NAMALWA (cell line): Measurements from ENCODE around the gene SYCE1L.
"Not testable (repeated sequence)": the region's sequence is repeated elsewhere in the genome, so short reads cannot be mapped to it uniquely, and the experiment has no call there.

Source experiments
- DNase-seq: peaks from one replicate; pipeline ENCODE4 v3.0.0-alpha.2; 2015; ENCODE audit warnings: low spot score

Gene SYCE1L, protein sequence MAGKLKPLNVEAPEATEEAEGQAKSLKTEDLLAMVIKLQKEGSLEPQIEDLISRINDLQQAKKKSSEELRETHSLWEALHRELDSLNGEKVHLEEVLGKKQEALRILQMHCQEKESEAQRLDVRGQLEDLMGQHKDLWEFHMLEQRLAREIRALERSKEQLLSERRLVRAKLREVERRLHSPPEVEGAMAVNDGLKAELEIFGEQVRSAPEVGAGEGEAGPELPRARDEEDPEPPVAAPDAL

DNA sequence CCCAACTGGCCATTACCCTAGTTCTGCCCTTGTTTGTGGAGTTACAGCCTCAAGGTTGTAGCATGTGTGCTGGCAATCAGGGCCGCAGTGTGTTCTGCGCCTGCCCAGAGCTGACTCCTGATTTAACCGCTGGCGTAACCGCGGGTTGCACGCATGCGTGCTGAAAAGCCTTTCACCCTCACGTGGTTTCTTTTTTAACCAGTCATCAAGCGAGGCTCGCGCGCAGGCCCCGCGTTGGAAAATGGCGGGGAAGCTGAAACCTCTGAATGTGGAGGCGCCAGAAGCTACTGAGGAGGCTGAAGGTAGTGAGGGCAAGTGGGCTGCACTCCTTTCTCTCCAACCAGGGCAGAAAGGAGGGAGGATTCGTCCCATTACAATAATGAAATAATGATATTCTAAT lies at the start of gene SYCE1L:
SYCE1L (plus strand) TSS at position 198 of the 400 bp plus-strand sequence; CDS start at position 242, 44 bp downstream.
- DNase-seq = no peak

DNA sequence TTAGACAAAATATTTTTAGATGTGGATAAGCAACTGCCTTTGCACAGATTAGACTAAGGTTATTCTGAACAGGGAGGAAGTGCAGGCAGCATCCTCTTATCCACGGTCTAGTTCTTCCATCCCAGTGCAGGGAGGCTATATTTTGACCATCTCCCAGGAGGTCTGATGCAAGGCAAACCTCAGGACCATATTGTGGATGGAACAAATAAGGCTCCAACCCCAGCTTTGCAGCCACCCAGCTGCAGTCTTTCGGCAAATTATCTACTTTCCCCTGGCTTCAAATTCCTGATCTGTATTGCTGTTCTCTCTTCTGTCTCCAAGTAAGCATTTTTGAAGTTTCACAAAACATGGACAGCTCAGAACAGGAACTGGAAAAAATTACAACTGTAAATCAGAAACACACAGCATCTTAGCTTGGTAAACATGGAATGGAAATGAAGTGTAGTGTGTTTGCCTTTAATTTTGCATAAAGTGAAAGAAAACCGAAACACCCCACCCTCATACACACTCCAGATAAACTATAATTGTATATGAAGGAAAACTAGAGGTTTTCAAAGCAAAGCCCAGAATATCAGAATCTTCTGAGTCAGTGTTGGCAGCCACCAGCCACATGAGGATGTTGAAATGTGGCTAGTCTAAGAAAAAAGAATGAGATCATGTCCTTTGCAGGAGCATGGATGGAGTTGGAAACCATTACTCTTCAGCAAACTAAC lies 41.7 kb upstream of the SYCE1L start:
- no peak for DNase-seq

DNA sequence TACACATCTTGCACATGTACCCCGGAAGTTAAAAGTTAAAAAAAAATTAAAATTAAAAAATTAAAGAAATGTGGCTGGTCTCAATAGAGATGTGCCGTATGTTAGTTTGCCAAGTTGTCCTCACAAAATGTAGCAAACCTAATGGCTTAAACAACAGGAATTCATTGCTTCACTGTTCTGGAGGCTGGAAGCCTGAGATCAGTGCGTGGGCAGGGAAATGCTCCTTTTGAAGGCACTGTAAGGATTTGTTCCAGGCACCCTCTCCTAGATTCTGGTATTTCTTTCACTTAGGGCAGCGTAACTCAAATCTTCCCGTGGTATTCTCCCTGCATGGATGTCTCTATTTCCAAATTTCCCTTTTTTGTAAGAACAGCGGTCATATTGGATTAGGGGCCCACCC lies 40.9 kb upstream of the SYCE1L start:
- DNase-seq = no peak

DNA sequence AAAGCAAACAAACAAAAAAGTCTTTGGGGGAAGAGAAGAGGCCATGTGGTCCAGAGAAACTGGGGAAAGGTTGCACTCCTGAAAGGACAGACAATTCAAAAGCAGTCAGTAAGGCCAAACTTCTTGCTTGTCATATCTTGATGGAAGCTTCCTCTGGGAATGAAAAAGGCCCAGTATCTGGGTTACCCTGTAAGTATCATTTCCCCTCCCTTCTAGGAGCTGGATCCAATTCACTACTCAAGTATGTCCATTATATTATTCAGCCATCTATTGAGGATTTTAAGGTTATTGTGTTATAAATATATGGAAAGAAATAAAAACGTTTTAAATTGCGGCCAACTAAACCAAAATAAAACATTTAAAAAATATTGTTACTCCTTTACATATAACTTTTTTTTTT lies 34.2 kb upstream of the SYCE1L start:
- DNase-seq = no peak

DNA sequence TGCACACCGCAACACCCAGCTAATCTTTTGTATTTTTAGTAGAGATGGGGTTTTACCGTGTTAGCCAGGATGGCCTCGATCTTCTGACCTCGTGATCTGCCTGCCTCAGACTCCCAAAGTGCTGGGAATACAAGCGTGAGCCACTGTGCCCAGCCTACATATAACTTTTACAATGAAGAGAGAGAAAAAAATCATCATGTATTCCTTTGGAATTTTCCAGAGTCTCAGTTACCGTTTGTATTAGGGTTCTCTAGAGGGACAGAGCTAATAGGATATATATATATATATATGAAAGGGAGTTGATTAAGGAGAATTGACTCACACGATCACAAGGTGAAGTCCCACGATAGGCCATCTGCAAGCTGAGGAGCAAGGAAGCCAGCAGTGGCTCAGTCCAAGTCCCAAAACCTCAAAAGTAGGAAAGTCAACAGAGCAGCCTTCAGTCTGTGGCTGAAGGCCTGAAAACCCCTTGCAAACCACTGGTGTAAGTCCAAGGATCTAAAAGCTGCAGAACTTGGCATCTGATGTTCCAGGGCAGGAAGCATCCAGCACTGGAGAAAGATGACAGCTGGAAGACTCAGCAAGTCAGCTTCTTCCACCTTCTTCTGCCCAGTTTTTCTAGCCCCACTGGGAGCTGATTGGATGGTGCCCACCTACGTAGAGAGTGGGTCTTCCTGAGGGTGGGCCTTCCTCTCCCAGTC lies 33.5 kb upstream of the SYCE1L start:
- DNase-seq = not testable (repeated sequence)

DNA sequence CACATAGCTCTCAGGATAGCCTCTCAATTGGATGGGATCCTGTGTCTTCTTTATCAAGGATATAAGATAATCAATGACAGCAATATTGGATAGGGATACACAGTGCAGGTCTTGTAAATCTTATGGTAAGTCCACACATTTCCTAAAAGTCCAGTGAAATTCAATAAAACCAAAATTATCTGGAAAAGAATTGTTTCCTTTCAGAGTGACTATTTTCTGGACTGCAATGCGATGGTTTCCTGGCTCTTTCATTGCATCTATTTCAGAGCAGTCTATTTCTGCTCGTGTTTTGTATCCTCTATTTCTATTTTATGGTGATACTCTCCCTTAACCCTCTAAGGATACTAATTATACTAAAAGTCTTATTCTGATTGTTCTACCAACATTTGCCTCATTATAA lies 32.5 kb upstream of the SYCE1L start:
- no peak for DNase-seq

DNA sequence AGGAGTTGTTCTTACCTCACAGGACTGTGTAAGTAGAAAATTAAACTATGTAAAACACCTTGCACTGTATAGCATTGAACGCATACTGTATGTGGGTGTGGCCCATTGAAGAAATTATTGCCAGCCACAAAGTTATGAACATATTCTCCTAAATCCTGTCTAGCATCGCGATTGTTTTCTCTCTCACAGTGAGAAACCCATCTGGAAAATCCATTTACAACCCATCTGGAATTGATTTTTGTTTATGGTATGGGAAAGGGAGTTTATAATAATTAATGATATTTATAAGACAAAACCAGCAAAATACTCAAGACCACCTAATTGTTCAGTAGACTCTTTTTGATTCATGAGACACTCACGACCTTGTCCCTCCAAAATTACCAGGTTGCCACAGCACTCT lies 30.3 kb upstream of the SYCE1L start:
- DNase-seq = no peak

DNA sequence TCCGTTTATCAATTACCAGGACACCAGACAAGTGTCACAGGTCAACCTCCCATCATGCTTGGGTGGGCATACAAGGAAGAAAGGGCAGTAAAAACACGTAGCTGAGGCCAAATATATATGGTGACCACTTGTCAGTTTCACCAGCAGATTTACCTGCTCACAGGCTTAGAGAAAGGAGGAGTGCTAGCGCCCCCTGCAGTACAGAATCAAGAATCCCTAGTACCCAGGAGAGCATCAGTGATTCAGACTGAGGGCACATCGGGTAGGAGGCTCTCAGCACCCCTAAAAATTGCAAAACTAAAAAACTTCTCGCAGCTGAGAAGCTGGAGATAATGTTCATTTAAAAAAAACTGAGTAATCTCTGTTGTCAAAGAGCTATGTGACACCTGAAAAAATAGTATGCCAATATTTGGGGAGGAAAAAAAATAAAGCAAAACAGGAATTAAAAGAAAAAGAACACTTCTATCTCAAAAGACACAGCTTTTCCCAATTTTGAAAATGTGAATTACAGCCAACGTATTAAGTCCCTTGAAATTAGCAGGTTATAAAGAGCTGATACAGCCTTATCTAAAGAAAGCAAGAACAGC lies 29.5 kb upstream of the SYCE1L start:
- peak; percentile 86 for DNase-seq

DNA sequence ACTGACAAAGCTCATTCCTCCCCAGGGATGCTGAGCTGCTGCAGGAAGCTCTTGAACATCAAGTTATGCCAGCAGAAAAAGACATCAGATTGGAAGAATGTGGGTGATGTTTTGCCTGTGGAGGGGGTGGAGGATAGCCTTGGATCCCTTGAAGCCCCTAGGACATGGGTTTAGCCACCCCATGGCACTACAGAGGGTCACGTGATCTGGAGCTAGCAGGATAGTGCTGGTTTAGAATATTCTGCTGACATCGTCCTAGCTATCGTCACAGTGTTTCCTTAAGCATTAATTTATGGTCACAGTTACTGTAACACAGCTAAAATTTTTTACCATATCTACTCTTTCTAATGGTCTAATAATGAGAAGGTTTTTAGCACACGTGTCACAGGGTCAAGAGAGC lies 28.4 kb upstream of the SYCE1L start:
- no peak for DNase-seq

DNA sequence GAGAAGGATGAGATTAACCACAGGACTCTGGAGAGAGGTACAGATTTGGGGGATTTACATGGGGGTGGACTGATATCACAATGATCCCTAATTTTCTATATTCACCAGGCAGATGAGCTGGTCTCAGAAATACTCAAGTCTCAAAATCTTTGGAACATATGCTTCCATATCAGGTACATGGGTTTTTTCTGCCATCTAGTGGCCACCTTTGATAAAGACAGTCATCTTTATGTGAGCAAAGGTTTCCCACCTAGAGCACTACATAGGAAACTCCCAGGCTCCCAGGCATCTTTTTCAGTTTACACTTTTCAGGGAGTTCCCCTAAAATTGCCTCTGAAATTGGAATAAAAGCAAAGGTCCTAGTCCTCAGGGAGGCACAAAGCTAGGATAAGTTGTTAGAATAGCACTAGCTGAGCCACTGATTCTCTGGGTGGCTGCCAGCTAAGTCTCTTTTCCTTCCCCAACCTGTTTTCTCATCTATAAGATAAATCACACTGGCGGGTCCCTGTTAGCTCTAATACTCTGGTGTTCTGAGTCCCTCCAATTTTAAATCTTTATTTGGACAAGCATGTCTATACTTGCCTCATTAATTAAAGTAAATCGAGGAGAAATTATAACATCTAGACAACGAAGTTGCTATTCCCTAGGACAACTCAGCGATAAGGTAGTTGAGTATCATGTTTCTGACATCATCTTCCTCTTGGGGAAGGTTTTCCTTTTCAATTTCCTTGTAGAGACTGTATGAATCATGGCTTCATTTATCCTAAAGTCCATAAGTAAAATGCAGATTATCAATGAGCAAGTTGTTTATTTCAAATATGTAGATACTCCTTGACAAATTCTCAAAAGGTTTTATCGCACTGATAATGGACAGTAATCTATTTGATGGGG lies 27.2 kb upstream of the SYCE1L start:
- DNase-seq = peak; percentile 84

DNA sequence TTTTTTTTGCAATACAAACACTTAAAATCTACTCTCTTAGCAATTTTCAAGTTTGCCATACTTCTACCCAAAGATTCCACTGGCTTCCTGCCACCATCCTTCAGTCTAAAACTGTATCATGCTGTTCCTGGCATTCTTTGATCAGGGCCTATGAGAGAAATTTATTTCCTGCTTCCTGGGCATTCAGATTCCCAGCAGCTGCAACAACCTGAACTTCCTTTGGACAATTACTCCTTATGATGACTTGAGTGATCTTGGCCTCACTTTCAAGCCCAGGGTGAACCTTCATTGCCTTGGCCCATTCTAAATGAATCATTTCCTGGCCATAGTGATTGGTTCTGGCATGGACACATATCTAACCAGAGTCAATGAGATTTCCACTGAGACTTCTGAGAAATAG lies 26.3 kb upstream of the SYCE1L start:
- no peak for DNase-seq

DNA sequence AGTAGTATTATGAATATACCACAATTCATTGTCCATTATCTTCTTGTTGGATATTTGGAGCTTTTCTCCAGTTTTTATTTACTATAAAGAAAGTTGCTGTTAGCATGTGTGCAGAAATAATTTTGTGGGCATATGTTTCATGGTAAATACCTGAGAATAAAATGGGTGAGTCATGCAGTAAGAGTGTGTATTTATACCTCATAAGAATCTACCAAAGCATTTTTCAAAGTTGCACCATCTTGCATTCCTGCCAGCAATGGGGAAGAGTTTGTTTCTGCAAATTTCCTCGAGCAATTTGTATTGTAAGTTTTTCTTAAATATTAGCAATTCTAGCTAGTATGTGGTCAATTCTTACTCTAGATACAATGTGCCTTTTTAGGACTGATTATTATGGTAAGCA lies 16.1 kb upstream of the SYCE1L start:
- DNase-seq = no peak

DNA sequence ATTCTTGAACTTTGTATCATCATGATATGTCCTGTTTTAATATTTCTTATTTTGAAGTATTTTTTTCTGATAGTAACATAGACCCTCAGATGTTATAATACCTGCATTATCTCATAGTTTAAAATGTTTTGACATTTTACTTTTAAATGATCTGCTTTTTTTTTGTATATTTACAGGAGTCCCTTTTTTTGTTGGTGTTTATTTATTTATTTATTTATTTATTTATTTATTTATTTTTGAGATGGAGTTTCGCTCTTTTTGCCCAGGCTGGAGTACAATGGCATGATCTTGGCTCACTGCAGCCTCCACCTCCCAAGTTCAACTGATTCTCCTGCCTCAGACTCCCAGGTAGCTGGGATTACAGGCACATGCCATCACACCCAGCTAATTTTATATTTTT lies 12.9 kb upstream of the SYCE1L start:
- DNase-seq = not testable (repeated sequence)

DNA sequence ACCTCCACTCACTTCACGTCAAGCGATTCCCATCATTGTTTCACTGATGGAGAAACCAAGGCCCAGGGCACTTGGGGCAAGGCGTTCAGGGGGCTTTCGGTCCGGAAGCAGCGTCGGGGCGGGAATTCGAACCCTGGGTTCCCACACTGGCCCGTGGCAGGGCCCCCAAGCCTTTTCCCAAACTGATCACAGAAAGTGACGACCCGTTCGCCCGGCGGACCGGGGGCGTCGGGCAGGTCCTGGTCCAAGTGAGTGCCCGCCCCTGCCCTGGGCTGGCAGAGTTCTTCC lies 9.1 kb upstream of the SYCE1L start:
- no peak for DNase-seq

DNA sequence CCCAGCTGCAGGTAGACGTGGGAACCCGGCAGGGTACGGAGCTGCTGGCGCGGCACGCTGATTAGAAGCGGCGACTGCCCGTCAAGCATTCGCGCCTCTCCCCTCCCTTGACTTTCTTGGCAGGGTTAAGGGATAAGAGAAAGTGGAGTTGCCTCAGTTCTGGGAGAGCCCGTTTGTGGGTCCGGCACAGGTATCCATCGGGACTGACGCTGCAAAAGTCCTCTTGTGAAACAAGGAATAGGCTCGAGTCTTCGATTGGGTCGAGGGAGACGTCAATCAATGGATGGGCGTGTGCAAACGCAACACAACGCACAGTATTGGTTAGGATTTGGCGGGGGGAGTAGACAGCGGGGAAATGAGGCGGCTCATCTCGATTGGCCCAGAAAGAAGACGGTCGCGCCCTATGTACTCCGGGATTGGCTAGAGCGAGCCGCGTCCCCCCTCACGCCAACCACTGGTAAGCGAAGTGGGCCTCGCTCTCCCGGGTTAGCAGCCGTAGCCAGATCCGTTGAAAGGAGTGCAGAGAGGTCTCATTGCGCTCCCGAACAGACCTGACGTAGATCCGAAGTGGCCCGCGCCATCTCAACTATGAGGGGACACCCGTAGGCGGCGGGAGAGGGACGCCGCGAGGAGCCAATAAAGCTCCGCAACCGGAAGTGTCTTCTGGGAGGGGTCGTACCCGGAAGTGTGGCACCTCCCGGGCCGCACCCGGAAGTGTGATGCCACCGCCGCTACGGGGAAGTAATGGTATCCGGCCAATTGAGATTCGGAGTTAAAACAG lies 8.5 kb upstream of the SYCE1L start, which contains the start of gene MON1B:
MON1B (plus strand) TSS at position 713 of the 781 bp plus-strand sequence. CDS start 296 bp downstream, outside the sequence.
- peak; percentile 99 for DNase-seq

DNA sequence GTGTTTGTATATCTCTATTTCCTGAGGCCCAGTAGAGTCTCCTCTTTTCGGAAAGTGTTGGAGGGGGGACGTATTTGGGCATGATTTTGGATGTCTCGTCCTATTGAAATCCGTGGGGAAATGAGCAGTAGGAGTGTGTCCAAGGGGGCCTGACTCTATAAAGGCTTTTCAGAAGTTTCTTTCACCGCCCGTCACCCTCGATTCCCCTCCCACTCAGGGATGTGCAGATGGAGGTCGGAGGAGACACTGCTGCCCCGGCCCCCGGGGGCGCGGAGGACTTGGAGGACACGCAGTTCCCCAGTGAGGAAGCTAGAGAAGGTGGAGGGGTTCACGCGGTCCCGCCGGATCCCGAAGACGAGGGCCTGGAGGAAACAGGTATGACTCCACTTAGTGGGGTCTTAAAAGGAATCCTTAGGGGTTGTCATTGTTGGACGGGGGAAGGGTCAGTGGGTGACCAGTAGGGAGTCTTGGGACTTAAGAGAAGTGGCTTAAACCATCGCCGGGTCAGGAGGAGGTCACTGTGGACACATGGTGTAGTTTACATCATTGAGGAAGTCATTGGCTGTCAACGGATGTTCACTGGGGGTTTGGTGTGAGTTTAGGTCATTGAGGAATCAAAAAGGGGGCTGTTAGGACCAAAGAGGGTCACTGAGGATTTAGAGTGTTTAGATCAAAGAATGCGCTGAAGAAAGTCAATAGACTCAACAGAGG lies 7.8 kb upstream of the SYCE1L start:
- peak; percentile 57 for DNase-seq

DNA sequence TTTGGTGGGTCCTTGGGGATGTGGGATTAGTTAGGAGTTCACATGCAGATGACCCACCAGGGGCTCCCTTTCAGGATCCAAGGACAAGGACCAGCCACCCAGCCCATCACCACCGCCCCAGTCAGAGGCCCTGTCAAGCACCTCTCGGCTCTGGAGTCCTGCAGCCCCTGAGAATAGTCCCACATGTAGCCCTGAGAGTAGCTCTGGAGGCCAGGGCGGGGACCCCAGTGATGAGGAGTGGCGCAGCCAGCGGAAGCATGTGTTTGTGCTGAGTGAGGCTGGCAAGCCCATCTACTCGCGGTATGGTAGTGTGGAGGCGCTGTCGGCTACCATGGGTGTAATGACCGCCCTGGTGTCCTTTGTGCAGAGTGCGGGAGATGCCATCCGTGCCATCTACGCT lies 5.8 kb upstream of the SYCE1L start:
- DNase-seq = no peak

DNA sequence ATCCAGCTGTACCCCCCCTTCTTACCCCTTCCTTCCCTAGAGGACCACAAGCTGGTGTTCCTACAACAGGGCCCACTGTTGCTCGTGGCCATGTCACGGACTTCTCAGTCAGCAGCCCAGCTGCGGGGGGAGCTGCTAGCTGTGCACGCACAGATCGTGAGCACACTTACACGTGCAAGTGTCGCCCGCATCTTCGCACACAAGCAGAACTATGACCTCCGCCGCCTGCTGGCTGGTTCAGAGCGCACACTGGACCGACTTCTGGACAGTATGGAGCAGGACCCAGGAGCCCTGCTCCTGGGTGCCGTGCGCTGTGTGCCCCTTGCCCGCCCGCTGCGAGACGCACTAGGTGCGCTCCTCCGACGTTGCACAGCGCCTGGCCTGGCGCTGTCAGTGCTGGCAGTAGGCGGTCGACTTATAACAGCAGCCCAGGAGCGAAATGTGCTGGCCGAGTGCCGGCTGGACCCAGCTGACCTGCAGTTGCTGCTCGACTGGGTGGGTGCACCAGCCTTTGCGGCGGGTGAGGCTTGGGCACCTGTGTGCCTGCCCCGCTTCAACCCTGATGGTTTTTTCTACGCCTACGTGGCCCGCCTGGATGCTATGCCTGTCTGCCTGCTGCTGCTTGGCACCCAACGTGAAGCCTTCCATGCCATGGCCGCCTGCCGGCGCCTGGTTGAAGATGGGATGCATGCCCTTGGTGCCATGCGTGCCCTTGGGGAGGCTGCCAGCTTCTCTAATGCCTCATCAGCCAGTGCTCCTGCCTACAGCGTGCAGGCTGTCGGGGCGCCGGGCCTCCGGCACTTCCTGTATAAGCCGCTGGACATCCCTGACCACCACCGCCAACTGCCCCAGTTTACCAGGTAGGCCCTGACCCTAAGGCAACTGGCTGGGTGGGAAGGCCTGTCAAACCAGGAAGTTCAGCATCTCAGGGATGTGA lies 4.6 kb upstream of the SYCE1L start:
- DNase-seq = no peak

DNA sequence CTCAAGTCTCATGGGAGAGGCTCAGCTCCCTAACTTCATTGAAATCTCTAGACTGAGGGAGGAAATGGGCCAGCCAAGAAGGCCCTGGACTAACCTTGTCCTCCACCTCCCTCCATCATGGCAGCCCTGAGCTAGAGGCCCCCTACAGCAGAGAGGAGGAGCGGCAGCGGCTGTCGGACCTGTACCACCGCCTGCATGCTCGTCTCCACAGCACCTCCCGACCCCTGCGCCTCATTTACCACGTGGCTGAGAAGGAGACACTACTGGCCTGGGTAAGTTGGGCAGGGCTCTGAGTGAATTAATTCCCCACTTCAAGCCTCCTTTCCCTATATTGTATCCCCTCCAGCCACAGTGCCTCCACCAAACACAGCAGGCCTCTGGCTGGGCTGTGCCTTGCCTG lies 3.8 kb upstream of the SYCE1L start:
- no peak for DNase-seq
